Osteoblast (primary cell): ENCODE measurements around the gene KIR3DL2. TPM values are rescaled to one million over a fixed set of nuclear protein-coding genes. Genes with fewer than 3 reads are reported as not detected.
A peak's percentile ranks its signal among the peaks of the same experiment; 100 is the strongest.
"Not testable (repeated sequence)": the region's sequence is repeated elsewhere in the genome, so short reads cannot be mapped to it uniquely, and the experiment has no call there.

ENCODE experiments used
- DNase-seq: peaks from one replicate; pipeline ENCODE4 v3.0.0; 2011; ENCODE audit warnings: low spot score, mixed read lengths; ENCODE audit not compliant: insufficient read length; ENCODE audit errors: missing footprints
- H2AFZ ChIP-seq: 2 replicates; pipeline ENCODE4 v1.6.0; 2011; ENCODE audit warnings: mild to moderate bottlenecking, low read length
- H3K27ac ChIP-seq: 2 replicates; pipeline ENCODE4 v1.5.1; 2011; ENCODE audit warnings: mild to moderate bottlenecking, low read depth, low read length, moderate library complexity
- H3K27me3 ChIP-seq: 2 replicates; pipeline ENCODE4 v1.6.0; 2012; ENCODE audit warnings: mild to moderate bottlenecking, control low read depth, inconsistent platforms, low read length, moderate library complexity; ENCODE audit not compliant: insufficient read depth
- H3K36me3 ChIP-seq: 2 replicates; pipeline ENCODE4 v1.5.1; 2011; ENCODE audit warnings: mild to moderate bottlenecking, low read length, control low read depth, moderate library complexity; ENCODE audit not compliant: insufficient read depth
- H3K4me1 ChIP-seq: 2 replicates; pipeline ENCODE4 v1.5.1; 2011; ENCODE audit warnings: mild to moderate bottlenecking, low read length, control low read depth, moderate library complexity; ENCODE audit not compliant: insufficient read depth
- H3K4me2 ChIP-seq: 2 replicates; pipeline ENCODE4 v1.6.0; 2011; ENCODE audit warnings: mild to moderate bottlenecking, low read length; ENCODE audit not compliant: insufficient read depth
- H3K4me3 ChIP-seq: fragments of 200-600 bp; sonication (generic); 3 replicates; pipeline ENCODE4 v1.5.1; 2012; ENCODE audit warnings: mild to moderate bottlenecking, low read length, inconsistent platforms; ENCODE audit not compliant: insufficient read depth
- H3K79me2 ChIP-seq: 2 replicates; pipeline ENCODE4 v1.6.0; 2012; ENCODE audit warnings: mild to moderate bottlenecking, low read length, control low read depth, inconsistent platforms; ENCODE audit not compliant: insufficient read depth
- H3K9me3 ChIP-seq: 2 replicates; pipeline ENCODE4 v1.5.1; 2011; ENCODE audit warnings: low read depth, low read length, control low read depth
- H4K20me1 ChIP-seq: 2 replicates; pipeline ENCODE4 v1.6.0; 2012; ENCODE audit warnings: mild to moderate bottlenecking, low read length, control low read depth; ENCODE audit not compliant: insufficient read depth
- small RNA-seq: library from RNA; depleted of rRNA; stranded (forward); fragments of <200 nt; gene quantifications from one replicate; pipeline ENCODE3, GENCODE V24; 2012
- total RNA-seq: library from RNA; depleted of rRNA; stranded (reverse); fragments of >200 nt; gene quantifications from 2 replicates; pipeline ENCODE4 v1.2.3, GENCODE V29; 2012
- TF ChIP-seq, protein P1 (sequence below): IDR thresholded peaks from 2 replicates; pipeline ENCODE4 v1.5.1; 2011; ENCODE audit warnings: mild to moderate bottlenecking, low read depth, low read length, moderate library complexity; ENCODE audit errors: extremely low read depth

The KIR3DL2 gene
- total RNA-seq, 1 donor, result not detected

DNA sequence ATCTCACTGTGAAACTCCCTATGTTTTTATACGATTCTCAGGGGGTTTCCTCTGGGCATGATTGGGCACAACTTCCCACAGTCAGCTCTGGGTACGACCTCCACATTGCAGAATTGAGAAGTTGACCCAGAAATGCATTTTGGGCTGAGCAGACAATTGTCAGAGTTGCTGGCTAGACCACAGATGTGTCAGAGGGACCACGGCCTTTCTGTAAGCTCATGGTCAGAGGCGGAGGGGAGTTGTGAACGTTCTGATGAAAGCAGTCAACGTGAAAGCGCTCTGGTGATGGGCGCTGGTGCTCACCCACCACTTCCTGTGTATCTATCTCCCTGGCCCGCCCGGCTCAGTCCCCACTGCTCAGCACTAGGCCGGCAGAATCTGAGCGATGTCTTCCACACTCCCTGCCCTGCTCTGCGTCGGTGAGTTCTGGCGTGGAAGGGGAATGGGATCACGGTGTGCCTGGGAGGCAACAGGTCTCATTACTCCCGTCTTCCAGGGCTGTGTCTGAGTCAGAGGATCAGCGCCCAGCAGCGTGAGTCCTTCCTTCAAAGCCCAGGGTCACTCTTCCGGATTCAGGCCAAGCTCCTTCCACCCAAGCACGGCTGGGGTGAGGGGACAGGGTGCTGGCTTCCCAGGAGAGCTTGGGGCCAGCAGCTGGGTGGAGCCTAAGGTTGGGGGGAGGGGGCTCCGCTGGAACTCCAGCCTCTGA is 55.7 kb downstream of the KIR3DL2 start, which contains the start of gene NCR1:
Gene NCR1 (plus strand): TSS at position 346 of the 709 bp plus-strand sequence. CDS start 40 bp downstream, at position 386.
- Histone ChIP-seq H3K4me1 (no peaks in the 10 kb centered on the region), H3K36me3 (no peaks in the 10 kb centered on the region), H4K20me1 (no peaks in the 10 kb centered on the region), H3K9me3 (no peaks in the 10 kb centered on the region), H3K4me2 (no peak within 1 kb of the TSS), H3K27me3 (no peaks in the 10 kb centered on the region), H3K79me2 (no peaks in the 10 kb centered on the region), H2AFZ (peak within 1 kb of the TSS; percentile 74), H3K4me3 (no peak within 1 kb of the TSS), H3K27ac (no peak within 1 kb of the TSS)
- peak; percentile 34 for DNase-seq
- TF ChIP-seq, protein P1, sequence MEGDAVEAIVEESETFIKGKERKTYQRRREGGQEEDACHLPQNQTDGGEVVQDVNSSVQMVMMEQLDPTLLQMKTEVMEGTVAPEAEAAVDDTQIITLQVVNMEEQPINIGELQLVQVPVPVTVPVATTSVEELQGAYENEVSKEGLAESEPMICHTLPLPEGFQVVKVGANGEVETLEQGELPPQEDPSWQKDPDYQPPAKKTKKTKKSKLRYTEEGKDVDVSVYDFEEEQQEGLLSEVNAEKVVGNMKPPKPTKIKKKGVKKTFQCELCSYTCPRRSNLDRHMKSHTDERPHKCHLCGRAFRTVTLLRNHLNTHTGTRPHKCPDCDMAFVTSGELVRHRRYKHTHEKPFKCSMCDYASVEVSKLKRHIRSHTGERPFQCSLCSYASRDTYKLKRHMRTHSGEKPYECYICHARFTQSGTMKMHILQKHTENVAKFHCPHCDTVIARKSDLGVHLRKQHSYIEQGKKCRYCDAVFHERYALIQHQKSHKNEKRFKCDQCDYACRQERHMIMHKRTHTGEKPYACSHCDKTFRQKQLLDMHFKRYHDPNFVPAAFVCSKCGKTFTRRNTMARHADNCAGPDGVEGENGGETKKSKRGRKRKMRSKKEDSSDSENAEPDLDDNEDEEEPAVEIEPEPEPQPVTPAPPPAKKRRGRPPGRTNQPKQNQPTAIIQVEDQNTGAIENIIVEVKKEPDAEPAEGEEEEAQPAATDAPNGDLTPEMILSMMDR, result no peak

DNA sequence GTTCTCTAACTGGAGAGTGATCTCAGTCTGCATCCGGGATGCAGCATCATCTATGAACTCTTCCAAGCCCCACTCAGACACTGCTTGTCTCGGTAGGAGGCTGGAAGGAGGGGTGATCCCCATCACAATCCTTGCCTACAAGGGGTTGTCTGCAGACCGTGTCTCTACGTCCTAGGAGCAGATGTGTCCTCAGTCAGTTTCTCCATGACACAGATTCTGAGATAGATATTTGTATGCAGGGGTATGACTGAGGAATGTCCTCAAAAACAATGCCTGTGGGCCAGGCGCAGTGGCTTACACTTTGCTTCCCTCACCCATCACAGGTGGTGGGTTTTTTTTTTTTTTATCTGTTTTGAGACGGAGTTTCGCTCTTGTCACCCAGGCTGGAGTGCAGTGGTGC is 56.6 kb downstream of the KIR3DL2 start:
- no peaks in the 10 kb centered on the region for H3K27me3 ChIP-seq
- H3K27ac ChIP-seq, result no peak overlapping the region
- H3K36me3 ChIP-seq, result no peaks in the 10 kb centered on the region
- no peak overlapping the region for H3K4me2 ChIP-seq
- H3K79me2 ChIP-seq, result no peaks in the 10 kb centered on the region
- no peaks in the 10 kb centered on the region for H3K9me3 ChIP-seq
- DNase-seq, result peak; percentile 4
- no peaks in the 10 kb centered on the region for H3K4me1 ChIP-seq
- H3K4me3 ChIP-seq, result no peak overlapping the region
- TF ChIP-seq, protein P1, result no peak
- no peak overlapping the region for H2AFZ ChIP-seq
- no peaks in the 10 kb centered on the region for H4K20me1 ChIP-seq

DNA sequence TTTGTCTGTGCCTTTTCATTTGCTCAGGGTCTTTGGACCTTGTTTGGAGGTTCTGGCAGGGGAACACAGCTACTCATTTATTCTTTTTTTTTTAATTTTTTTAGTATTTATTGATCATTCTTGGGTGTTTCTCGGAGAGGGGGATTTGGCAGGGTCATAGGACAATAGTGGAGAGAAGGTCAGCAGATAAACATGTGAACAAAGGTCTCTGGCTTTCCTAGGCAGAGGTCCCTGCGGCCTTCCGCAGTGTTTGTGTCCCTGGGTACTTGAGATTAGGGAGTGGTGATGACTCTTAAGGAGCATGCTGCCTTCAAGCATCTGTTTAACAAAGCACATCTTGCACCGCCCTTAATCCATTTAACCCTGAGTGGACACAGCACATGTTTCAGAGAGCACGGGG is 57.7 kb downstream of the KIR3DL2 start:
- not testable (repeated sequence) for H3K27ac ChIP-seq, H3K27me3 ChIP-seq, H4K20me1 ChIP-seq, H3K79me2 ChIP-seq, DNase-seq, H3K4me2 ChIP-seq, H3K9me3 ChIP-seq, H3K4me1 ChIP-seq, H2AFZ ChIP-seq, H3K4me3 ChIP-seq, H3K36me3 ChIP-seq

Small RNA genes within 50 kb of the gene (small RNA-seq; reads per million reads assigned to genes)
- gene RNU6-222P, result 0.30 reads per million

Other genes with a start within 250 kb of the KIR3DL2 start
- gene LILRB1, start 220.0 kb upstream of the KIR3DL2 start, total RNA-seq, result not detected in 2 replicates
- gene LILRB4, start 187.5 kb upstream of the KIR3DL2 start, total RNA-seq, result under 0.01 TPM in 1 of 2 replicates, not detected in the other
- gene KIR3DL3, start 126.0 kb upstream of the KIR3DL2 start, total RNA-seq, result not detected in 2 replicates
- gene KIR2DL3, start 111.9 kb upstream of the KIR3DL2 start, total RNA-seq, result not detected in 2 replicates
- gene KIR2DL1, start 80.7 kb upstream of the KIR3DL2 start, total RNA-seq, result not detected in 2 replicates
- gene KIR2DL4, start 46.8 kb upstream of the KIR3DL2 start, total RNA-seq, result not detected in 2 replicates
- not detected in 2 replicates for gene KIR3DL1, start 34.0 kb upstream of the KIR3DL2 start, total RNA-seq
- not detected in 2 replicates for gene KIR2DS4, start 17.8 kb upstream of the KIR3DL2 start, total RNA-seq
- not detected in 2 replicates for gene FCAR, start 23.8 kb downstream of the KIR3DL2 start, total RNA-seq
- 0.36 and 0.59 TPM in 2 replicates for gene NCR1, start 55.7 kb downstream of the KIR3DL2 start, total RNA-seq
- gene NLRP7, start 97.1 kb downstream of the KIR3DL2 start, total RNA-seq, result not detected in 2 replicates
- 0.36 and 3.2 TPM in 2 replicates for gene NLRP2, start 115.9 kb downstream of the KIR3DL2 start, total RNA-seq
- gene GP6, start 187.8 kb downstream of the KIR3DL2 start, total RNA-seq, result not detected in 2 replicates
- gene RDH13, start 212.7 kb downstream of the KIR3DL2 start, total RNA-seq, result 9.7 and 12.7 TPM in 2 replicates
- 0.29 and 1.1 TPM in 2 replicates for gene EPS8L1, start 225.4 kb downstream of the KIR3DL2 start, total RNA-seq